ENCODE data around the gene ATF5. TPM values are rescaled to one million over a fixed set of nuclear protein-coding genes. Genes with fewer than 3 reads are reported as not detected.

Gene ATF5
- total and polyA plus RNA-seq, 2 of the 13 experiments (the other 11 are each of a cell fraction or from before 2014, with no cell fraction given) = 5.2 to 10.3 TPM

DNA sequence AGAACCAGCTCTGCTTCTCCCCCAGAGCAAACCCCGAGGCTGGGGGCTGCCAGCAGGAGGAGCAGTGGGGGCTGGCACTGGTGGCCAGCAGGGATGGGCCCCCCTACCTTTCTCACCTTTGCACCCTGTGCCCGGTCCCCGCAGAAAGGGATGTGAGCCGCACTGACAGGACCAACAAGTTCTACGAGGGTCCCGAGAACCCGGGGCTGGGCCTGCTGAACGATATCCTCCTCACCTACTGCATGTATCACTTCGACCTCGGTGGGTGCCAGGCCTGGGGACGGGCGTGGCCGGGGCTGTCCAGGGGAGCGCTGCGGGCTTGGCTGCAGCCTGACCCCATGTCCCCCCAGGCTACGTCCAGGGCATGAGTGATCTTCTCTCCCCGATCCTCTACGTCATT is 44.9 kb upstream of the ATF5 start:
- H3K27me3 ChIP-seq (ENCODE audit: control insufficient read depth in 1 of 2, insufficient read depth in 2 of 2, low read length in 2 of 2) = no peaks in the 10 kb centered on the region
- H3K79me2 ChIP-seq (ENCODE audit: insufficient read depth, low read length) = peaks cover 3% of the 10 kb centered on the region
- 97% methylated on average over 5 of the region's 18 CpGs for WGBS (ENCODE audit: low lambda C conversion rate)
- in situ Hi-C loops (cut with HindIII; ENCODE audit: extremely low pct_ligation_motif_present, low pct_unique_long_range_greater_than_20kb) (no loop called here), intact Hi-C loops (cut with micrococcal nuclease; ENCODE audit: unreplicated experiment) (no loop called here)
- H3K9ac ChIP-seq (ENCODE audit: insufficient read depth, low read depth, low read length) = no peak overlapping the region
- H4K20me1 ChIP-seq (ENCODE audit: insufficient read depth, low read length) = no peaks in the 10 kb centered on the region; the same call in 1 of the 2 replicates
- peak; percentile 41 for TF ChIP-seq AGO2 (optimal IDR thresholded peaks at IDR 0.05; ENCODE audit: low read depth, low read length)
- TF ChIP-seq HNRNPL (IDR thresholded peaks at IDR 0.05; ENCODE audit: low read depth, low read length) = no peak
- peak; percentile 53 for TF ChIP-seq RBFOX2 (IDR thresholded peaks at IDR 0.05; ENCODE audit: low read depth, low read length)
- CTCF ChIA-PET (ENCODE audit: low intra/inter-chr PET ratio, low total read pairs) = no interaction called here
- H3K4me1 ChIP-seq (ENCODE audit: insufficient read depth, low read length) = peaks cover 12% of the 10 kb centered on the region
- no peak overlapping the region for H2AFZ ChIP-seq (ENCODE audit: low read length)
- FAIRE-seq (no peak), ATAC-seq (no peak), DNase-seq (ENCODE audit: low spot score) (no peak)
- no peak overlapping the region for H3K4me2 ChIP-seq (ENCODE audit: low read depth, low read length)
- POLR2A ChIA-PET = no interaction called here
- no peaks in the 10 kb centered on the region for H3K9me3 ChIP-seq (ENCODE audit: low read length)
- H3K36me3 ChIP-seq (replicated peaks in 1 of 2; ENCODE audit: control insufficient read depth in 1 of 2, insufficient read depth in 2 of 2, low read length in 2 of 2) = peaks cover 23 to 56% of the 10 kb centered on the region in 2 experiments
- H3K27ac ChIP-seq (ENCODE audit: extremely low read length, insufficient read depth, low read length) = no peak overlapping the region
- no peak overlapping the region for H3K4me3 ChIP-seq (replicated peaks in 1 of 3; ENCODE audit: insufficient read depth in 1 of 3, low read depth in 2 of 3, low read length in 3 of 3)
- BruUV-seq (replicated peaks) = no TSS peak

DNA sequence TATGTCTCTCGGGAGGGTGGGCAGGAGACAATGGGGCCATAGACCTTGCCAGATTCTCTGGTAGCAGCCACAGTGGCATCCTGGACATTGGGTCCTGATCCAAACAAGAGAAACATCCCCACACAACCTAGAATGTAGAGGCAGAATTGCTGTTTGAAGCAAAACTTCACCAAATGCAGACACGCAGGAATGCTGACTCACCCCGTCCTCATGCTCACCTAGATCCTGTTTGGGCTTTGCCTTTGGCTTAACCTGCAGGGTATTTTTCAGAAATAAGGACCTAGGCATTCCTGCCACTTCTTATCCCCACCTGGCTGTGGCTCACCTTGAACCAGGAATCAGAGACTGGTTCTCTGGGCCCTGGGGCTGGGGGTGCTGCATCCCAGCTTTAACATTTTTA is 44.2 kb upstream of the ATF5 start:
- H4K20me1 ChIP-seq (ENCODE audit: insufficient read depth, low read length) = no peaks in the 10 kb centered on the region; the same call in 1 of the 2 replicates
- intact Hi-C loops (cut with micrococcal nuclease; ENCODE audit: unreplicated experiment) = no loop called here
- ChIA-PET POLR2A (no interaction called here), CTCF (ENCODE audit: low intra/inter-chr PET ratio, low total read pairs) (no interaction called here)
- no peak overlapping the region for H3K4me2 ChIP-seq (ENCODE audit: low read depth, low read length)
- FAIRE-seq = no peak
- no peak for DNase-seq (ENCODE audit: low spot score)
- H3K4me1 ChIP-seq (ENCODE audit: insufficient read depth, low read length) = 0 out of 2 replicates have a peak, but pooled peaks cover 7% of the 10 kb centered on the region
- no peak overlapping the region for H3K4me3 ChIP-seq (replicated peaks in 1 of 3; ENCODE audit: insufficient read depth in 1 of 3, low read depth in 2 of 3, low read length in 3 of 3)
- no peaks in the 10 kb centered on the region for H3K9me3 ChIP-seq (ENCODE audit: low read length)
- no TSS peak for BruUV-seq (replicated peaks)
- no peaks in the 10 kb centered on the region for H3K79me2 ChIP-seq (ENCODE audit: insufficient read depth, low read length)
- no peak overlapping the region for H2AFZ ChIP-seq (ENCODE audit: low read length)
- no peak overlapping the region for H3K27ac ChIP-seq (ENCODE audit: extremely low read length, insufficient read depth, low read length)
- no peaks in the 10 kb centered on the region for H3K27me3 ChIP-seq (ENCODE audit: control insufficient read depth in 1 of 2, insufficient read depth in 2 of 2, low read length in 2 of 2)
- peaks cover 20 to 50% of the 10 kb centered on the region in 2 experiments for H3K36me3 ChIP-seq (replicated peaks in 1 of 2; ENCODE audit: control insufficient read depth in 1 of 2, insufficient read depth in 2 of 2, low read length in 2 of 2)
- TF ChIP-seq BORCS8-MEF2B (CRISPR knock-in tag; IDR thresholded peaks at IDR 0.05) (no peak), ZNF761 (CRISPR knock-in tag; conservative IDR thresholded peaks at IDR 0.05) (no peak), REXO4 (CRISPR knock-in tag; IDR thresholded peaks at IDR 0.05; ENCODE audit: borderline replicate concordance) (no peak), TCF12 (IDR thresholded peaks at IDR 0.05) (no peak), TCF12 (CRISPR knock-in tag; IDR thresholded peaks at IDR 0.05) (no peak), ZNF547 (CRISPR knock-in tag; IDR thresholded peaks at IDR 0.05) (no peak), THYN1 (CRISPR knock-in tag; IDR thresholded peaks at IDR 0.05; ENCODE audit: borderline replicate concordance, low read depth) (no peak), MAFF (IDR thresholded peaks at IDR 0.05; ENCODE audit: low read depth, low read length) (peak; percentile 31; the same call in 1 of the 2 replicates), ZNF652 (CRISPR knock-in tag; IDR thresholded peaks at IDR 0.05; ENCODE audit: borderline replicate concordance, low read depth) (no peak), RELA (CRISPR knock-in tag; IDR thresholded peaks at IDR 0.05) (no peak), MAFK (conservative IDR thresholded peaks at IDR 0.05 in 1 of 2, IDR thresholded peaks at IDR 0.05 in 1 of 2; ENCODE audit: low read length in 2 of 2) (peak in 1 of 2 experiments; percentile 38; a peak in 3 of 4 replicates)
- TF ChIP-seq, protein P1, sequence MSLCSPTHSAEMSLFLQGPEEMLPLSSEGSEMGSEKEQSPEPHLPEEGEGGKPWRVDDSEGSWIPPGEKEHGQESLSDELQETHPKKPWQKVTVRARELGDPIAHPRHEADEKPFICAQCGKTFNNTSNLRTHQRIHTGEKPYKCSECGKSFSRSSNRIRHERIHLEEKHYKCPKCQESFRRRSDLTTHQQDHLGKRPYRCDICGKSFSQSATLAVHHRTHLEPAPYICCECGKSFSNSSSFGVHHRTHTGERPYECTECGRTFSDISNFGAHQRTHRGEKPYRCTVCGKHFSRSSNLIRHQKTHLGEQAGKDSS (CRISPR knock-in tag; IDR thresholded peaks at IDR 0.05; ENCODE audit: borderline replicate concordance, low read depth) = no peak
- ATAC-seq = no peak
- in situ Hi-C loops (cut with HindIII; ENCODE audit: extremely low pct_ligation_motif_present, low pct_unique_long_range_greater_than_20kb) = no loop called here
- 100% methylated on average over 3 of the region's 3 CpGs for WGBS (ENCODE audit: low lambda C conversion rate)
- no peak overlapping the region for H3K9ac ChIP-seq (ENCODE audit: insufficient read depth, low read depth, low read length)
